ENCODE measurements around the gene GATAD2A.
"Not testable (repeated sequence)": the region's sequence is repeated elsewhere in the genome, so short reads cannot be mapped to it uniquely, and the experiment has no call there.

Gene GATAD2A

DNA sequence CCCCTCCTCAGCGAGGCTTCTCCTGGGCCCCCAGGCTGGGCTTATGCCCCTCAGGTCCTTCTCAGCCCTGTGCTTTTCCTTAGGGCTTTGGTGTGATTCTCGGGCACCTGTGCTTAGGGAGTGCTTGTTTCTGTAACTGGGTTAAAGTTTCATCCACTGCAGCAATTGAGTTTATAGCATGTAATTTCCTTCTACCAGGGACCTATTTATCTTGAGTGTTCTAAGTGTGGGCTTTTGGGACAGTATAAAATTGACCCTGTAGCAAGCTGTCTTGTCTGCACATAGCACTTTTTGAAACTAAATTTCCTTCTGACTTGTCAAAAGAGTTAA, 47.6 kb downstream of the GATAD2A start:
- TF ChIP-seq, protein P1, sequence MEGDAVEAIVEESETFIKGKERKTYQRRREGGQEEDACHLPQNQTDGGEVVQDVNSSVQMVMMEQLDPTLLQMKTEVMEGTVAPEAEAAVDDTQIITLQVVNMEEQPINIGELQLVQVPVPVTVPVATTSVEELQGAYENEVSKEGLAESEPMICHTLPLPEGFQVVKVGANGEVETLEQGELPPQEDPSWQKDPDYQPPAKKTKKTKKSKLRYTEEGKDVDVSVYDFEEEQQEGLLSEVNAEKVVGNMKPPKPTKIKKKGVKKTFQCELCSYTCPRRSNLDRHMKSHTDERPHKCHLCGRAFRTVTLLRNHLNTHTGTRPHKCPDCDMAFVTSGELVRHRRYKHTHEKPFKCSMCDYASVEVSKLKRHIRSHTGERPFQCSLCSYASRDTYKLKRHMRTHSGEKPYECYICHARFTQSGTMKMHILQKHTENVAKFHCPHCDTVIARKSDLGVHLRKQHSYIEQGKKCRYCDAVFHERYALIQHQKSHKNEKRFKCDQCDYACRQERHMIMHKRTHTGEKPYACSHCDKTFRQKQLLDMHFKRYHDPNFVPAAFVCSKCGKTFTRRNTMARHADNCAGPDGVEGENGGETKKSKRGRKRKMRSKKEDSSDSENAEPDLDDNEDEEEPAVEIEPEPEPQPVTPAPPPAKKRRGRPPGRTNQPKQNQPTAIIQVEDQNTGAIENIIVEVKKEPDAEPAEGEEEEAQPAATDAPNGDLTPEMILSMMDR (conservative IDR thresholded peaks at IDR 0.05; ENCODE audit: low read depth, low read length) = no peak
- Histone ChIP-seq H2AFZ (ENCODE audit: low read depth) (no peak overlapping the region), H3K79me2 (ENCODE audit: insufficient read depth, low read depth) (peaks cover 57% of the 10 kb centered on the region), H3K4me3 (IDR thresholded peaks at IDR 0.05; ENCODE audit: insufficient read depth, low read depth, low read length) (no peak overlapping the region), H3K27ac (no peak overlapping the region), H4K20me1 (ENCODE audit: insufficient read depth) (0 out of 2 replicates have a peak, but pooled peaks cover 18% of the 10 kb centered on the region), H3K4me2 (no peak overlapping the region), H3K4me1 (ENCODE audit: low read depth, poor library complexity, severe bottlenecking) (peaks cover 2% of the 10 kb centered on the region), H3K27me3 (ENCODE audit: insufficient read depth, low read depth) (no peaks in the 10 kb centered on the region), H3K9ac (no peak overlapping the region), H3K36me3 (ENCODE audit: insufficient read depth) (no peaks in the 10 kb centered on the region)

GRCh38 chr19:19455166-19455919, 49.9 kb downstream of the GATAD2A start:
- H2AFZ ChIP-seq (ENCODE audit: low read depth); H3K27ac ChIP-seq; H3K36me3 ChIP-seq (ENCODE audit: insufficient read depth); H3K27me3 ChIP-seq (ENCODE audit: insufficient read depth, low read depth); H3K4me3 ChIP-seq (IDR thresholded peaks at IDR 0.05; ENCODE audit: insufficient read depth, low read depth, low read length); H3K4me2 ChIP-seq; H3K9ac ChIP-seq: not testable (repeated sequence)
- Histone ChIP-seq H3K4me1 (ENCODE audit: low read depth, poor library complexity, severe bottlenecking) (peaks cover 11% of the 10 kb centered on the region), H3K79me2 (ENCODE audit: insufficient read depth, low read depth) (peaks cover 53% of the 10 kb centered on the region), H4K20me1 (ENCODE audit: insufficient read depth) (peaks cover 24% of the 10 kb centered on the region; the same call in 1 of the 2 replicates)

- H3K79me2 ChIP-seq (ENCODE audit: insufficient read depth, low read depth) = peaks cover 49% of the 10 kb centered on the region; the same call in 1 of the 2 replicates
- H2AFZ ChIP-seq (ENCODE audit: low read depth) = no peak overlapping the region
- TF ChIP-seq, protein P1 (conservative IDR thresholded peaks at IDR 0.05; ENCODE audit: low read depth, low read length) = no peak
- no peak overlapping the region for H3K4me2 ChIP-seq
- H3K27ac ChIP-seq = no peak overlapping the region
- no peak overlapping the region for H3K9ac ChIP-seq
- H3K27me3 ChIP-seq (ENCODE audit: insufficient read depth, low read depth) = no peaks in the 10 kb centered on the region
- H3K4me1 ChIP-seq (ENCODE audit: low read depth, poor library complexity, severe bottlenecking) = peaks cover 11% of the 10 kb centered on the region
- no peak overlapping the region for H3K4me3 ChIP-seq (IDR thresholded peaks at IDR 0.05; ENCODE audit: insufficient read depth, low read depth, low read length)
- H3K36me3 ChIP-seq (ENCODE audit: insufficient read depth) = no peaks in the 10 kb centered on the region
- H4K20me1 ChIP-seq (ENCODE audit: insufficient read depth) = peaks cover 24% of the 10 kb centered on the region
Observed at GRCh38 chr19:19457671-19458070, 52.2 kb downstream of the GATAD2A start.

DNA sequence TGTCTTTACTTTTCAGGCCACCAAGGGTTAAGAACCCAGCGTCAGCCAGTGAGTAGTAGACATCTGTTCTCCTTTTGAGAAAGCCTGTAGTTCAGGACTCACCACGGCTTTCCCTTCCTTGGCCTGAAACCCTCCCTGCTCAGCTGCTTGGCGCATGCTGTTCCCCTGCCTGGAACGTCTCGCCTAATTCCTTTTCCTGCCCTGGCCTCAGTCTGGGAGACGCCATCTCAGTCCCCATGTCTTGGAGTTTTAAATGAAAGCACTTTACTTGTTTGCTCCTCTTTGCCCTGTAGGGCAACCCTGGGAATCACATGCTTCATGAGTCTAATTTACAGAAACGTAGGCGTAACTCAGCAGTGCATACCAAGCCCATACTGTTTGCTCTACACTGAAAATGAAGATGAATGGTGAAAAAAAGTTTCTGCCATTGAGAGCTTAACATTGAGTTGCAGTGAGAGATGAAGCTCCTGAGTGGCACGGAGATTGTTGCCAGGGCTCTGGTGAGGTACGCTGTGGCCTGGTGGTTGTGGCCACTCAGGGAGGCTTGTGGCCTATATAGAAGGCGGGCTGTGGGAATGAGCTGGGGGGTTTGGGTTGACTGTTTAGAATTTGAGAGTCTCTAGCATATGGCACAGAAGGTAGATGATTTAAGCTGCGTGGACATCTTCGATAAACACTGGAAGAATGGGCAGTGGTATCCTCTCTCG, 52.8 kb downstream of the GATAD2A start:
- H3K4me3 ChIP-seq (IDR thresholded peaks at IDR 0.05; ENCODE audit: insufficient read depth, low read depth, low read length) = no peak overlapping the region
- no peaks in the 10 kb centered on the region for H3K27me3 ChIP-seq (ENCODE audit: insufficient read depth, low read depth)
- no peak overlapping the region for H3K4me2 ChIP-seq
- H3K36me3 ChIP-seq (ENCODE audit: insufficient read depth) = no peaks in the 10 kb centered on the region
- H3K4me1 ChIP-seq (ENCODE audit: low read depth, poor library complexity, severe bottlenecking) = peaks cover 11% of the 10 kb centered on the region
- H3K9ac ChIP-seq = no peak overlapping the region
- peaks cover 18% of the 10 kb centered on the region for H4K20me1 ChIP-seq (ENCODE audit: insufficient read depth)
- TF ChIP-seq, protein P1 (conservative IDR thresholded peaks at IDR 0.05; ENCODE audit: low read depth, low read length) = no peak
- H3K79me2 ChIP-seq (ENCODE audit: insufficient read depth, low read depth) = peaks cover 48% of the 10 kb centered on the region; the same call in 1 of the 2 replicates
- no peak overlapping the region for H2AFZ ChIP-seq (ENCODE audit: low read depth)
- H3K27ac ChIP-seq = no peak overlapping the region

DNA sequence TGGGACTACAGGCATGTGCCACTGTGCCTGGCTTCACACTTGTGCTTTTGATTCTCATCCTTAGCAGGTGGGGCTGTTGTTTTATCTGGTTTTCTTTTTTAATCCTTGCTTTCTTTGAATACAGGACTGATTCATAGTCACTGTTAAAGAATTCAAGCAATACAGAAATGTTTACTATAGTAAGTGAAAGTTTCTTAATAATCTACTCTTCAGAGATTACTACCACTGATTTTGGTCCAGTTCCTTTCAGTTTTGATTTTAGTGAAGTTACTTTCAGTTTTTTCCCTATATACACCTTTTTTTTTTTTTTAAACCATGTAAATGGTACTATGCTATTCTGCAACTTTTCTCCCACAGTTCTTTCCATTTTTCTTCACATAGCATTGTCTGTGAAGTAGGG, 53.6 kb downstream of the GATAD2A start:
- Histone ChIP-seq H3K4me2 (no peak overlapping the region), H3K9ac (no peak overlapping the region), H3K79me2 (ENCODE audit: insufficient read depth, low read depth) (peaks cover 46% of the 10 kb centered on the region; the same call in 1 of the 2 replicates), H3K27ac (no peak overlapping the region), H4K20me1 (ENCODE audit: insufficient read depth) (peaks cover 18% of the 10 kb centered on the region), H3K36me3 (ENCODE audit: insufficient read depth) (no peaks in the 10 kb centered on the region), H2AFZ (ENCODE audit: low read depth) (no peak overlapping the region), H3K27me3 (ENCODE audit: insufficient read depth, low read depth) (no peaks in the 10 kb centered on the region), H3K4me1 (ENCODE audit: low read depth, poor library complexity, severe bottlenecking) (peaks cover 11% of the 10 kb centered on the region), H3K4me3 (IDR thresholded peaks at IDR 0.05; ENCODE audit: insufficient read depth, low read depth, low read length) (no peak overlapping the region)
- TF ChIP-seq, protein P1 (conservative IDR thresholded peaks at IDR 0.05; ENCODE audit: low read depth, low read length) = no peak
